HFF-Myc (cell line): ENCODE data around the gene SEC14L3.

ENCODE experiments used
- DNase-seq: peaks from one replicate; pipeline ENCODE4 v3.0.0-alpha.2; 2011; ENCODE audit warnings: low read depth; ENCODE audit errors: extremely low read depth
- H3K4me3 ChIP-seq: replicated peaks from 2 replicates; pipeline ENCODE4 v1.5.1; 2011; ENCODE audit warnings: low read depth, mild to moderate bottlenecking, control low read depth, low read length
- TF ChIP-seq, protein P1 (sequence below): IDR thresholded peaks from 2 replicates; pipeline ENCODE4 v1.5.1; 2012; ENCODE audit warnings: mild to moderate bottlenecking, low read depth, low read length, control low read depth; ENCODE audit errors: missing control alignments

The SEC14L3 gene

DNA sequence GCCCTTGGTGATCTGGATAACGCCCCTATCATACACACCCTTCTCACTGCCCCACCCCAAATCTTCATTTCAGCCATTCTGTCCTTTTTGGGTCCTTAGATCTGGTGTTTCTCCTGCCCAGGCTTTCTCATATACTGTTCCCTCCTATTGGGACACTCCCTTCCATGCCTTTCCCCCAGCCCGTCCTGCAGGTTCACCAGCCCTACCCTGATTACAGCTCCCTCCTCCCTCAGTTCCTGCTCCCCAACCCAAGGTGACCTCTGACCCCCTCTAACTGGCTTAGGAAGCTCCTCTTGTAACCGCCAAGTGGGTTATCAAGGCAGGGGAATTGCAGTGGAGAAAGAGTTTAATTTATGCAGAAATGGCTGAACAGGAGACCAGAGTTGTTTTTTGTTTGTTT lies 33.3 kb downstream of the SEC14L3 start:
- H3K4me3 ChIP-seq, result no peak overlapping the region
- TF ChIP-seq, protein P1, sequence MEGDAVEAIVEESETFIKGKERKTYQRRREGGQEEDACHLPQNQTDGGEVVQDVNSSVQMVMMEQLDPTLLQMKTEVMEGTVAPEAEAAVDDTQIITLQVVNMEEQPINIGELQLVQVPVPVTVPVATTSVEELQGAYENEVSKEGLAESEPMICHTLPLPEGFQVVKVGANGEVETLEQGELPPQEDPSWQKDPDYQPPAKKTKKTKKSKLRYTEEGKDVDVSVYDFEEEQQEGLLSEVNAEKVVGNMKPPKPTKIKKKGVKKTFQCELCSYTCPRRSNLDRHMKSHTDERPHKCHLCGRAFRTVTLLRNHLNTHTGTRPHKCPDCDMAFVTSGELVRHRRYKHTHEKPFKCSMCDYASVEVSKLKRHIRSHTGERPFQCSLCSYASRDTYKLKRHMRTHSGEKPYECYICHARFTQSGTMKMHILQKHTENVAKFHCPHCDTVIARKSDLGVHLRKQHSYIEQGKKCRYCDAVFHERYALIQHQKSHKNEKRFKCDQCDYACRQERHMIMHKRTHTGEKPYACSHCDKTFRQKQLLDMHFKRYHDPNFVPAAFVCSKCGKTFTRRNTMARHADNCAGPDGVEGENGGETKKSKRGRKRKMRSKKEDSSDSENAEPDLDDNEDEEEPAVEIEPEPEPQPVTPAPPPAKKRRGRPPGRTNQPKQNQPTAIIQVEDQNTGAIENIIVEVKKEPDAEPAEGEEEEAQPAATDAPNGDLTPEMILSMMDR, result no peak
- DNase-seq, result no peak

DNA sequence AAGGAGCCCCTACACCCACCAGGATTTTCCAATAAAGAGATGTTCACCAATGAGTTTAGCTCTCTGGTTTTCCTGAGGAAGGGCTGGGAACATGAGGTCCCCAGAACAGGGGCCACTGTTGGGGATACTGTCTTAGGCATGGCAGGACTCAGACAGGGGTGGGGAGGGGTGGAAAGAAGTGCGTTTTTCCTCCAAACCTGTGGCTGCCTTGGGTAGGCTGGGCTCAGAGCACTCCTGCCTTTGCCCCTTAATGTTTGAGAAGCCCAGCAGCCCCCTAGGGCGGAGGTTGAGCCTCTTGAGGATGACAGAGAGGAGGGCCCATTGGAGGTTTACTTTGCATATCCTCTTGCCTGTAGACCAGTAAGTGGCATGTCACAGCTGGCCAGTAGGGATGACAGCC lies 35.6 kb downstream of the SEC14L3 start:
- TF ChIP-seq, protein P1, result no peak
- H3K4me3 ChIP-seq, result no peak overlapping the region
- DNase-seq, result no peak

DNA sequence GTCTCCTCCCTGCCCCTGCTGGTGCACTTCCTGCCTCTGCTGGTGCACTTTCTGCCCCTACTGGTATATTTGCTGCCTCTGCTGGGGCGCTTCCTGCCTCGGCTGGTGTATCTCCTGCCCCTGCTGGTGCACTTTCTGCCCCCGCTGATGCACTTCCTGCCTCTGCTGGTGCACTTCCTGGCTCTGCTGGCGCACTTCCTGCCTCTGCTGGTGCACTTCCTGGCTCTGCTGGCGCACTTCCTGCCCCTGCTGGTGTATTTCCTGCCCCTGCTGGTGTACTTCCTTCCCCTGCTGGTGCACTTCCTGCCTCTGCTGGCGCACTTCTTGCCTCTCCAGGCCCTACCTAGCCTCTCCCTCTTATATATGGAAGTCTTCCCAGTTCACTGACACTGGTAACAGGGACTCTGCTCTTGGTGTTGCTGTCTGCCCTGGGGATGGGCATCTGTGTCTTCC lies 36.1 kb downstream of the SEC14L3 start:
- TF ChIP-seq, protein P1, result no peak

DNA sequence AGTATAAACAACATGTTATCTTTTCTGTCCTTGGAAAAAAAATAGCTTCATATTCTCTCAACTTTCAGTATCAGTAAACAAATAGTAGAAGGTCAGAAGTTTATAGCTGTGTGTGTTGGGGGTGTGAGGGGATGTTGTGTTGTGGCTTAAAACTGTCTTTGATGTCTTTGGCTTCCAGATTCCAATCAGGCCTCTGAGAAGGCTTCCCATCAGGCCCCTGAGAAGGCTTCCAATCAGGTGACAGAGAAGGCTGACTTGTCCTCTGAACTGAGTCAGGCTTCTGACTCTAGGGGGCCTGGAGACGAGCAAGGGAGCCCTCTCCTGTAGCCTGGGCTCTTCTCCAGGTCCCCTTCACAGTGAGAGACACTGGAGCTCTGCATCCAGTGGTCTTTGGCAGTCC lies 37.0 kb downstream of the SEC14L3 start:
- no peak for DNase-seq
- TF ChIP-seq, protein P1, result no peak
- H3K4me3 ChIP-seq, result no peak overlapping the region

More for the DNA sequence above, 36.1 kb downstream of the SEC14L3 start:
- H3K4me3 ChIP-seq, result no peak overlapping the region
- DNase-seq, result no peak

DNA sequence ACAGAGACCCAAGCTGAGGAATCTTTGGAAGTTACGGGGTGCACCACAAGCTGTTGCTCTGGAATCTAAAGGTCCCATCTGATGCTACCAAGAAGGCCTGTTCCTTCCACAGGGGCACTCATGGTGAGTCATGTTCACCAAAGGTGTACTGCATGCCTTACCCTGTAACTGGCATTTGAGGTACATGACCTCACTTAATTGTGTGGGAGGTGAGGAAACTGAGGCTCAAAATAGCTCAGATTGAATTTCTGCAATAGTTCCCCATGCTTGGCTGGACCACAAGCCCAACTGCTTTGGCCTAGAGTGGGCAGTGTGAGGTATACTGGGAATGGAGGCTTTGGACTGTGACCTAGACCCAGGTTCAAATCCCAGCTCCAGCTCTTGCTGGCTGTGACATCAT lies 38.0 kb downstream of the SEC14L3 start:
- TF ChIP-seq, protein P1, result no peak
- no peak for DNase-seq
- no peak overlapping the region for H3K4me3 ChIP-seq

DNA sequence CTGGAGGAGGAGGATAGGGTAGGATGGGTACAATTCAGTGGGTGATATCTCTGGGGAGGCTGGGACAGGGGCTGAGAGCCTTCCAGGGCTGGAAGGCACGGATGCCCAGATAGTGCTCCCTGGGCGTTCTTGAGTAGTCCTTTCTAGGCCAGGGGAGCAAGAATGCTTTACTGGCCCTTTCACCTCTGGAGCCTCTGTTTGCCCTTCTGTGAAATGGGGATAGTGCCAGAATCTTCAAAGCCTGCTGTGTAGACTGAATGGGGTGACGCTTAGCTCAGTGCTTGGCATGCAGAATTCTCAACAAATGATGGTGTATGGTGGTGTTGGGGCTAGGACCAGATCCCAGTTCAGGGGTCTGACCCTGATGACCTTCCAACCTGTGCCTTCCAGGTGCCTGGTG lies 38.6 kb downstream of the SEC14L3 start:
- no peak for DNase-seq
- no peak overlapping the region for H3K4me3 ChIP-seq
- TF ChIP-seq, protein P1, result no peak

DNA sequence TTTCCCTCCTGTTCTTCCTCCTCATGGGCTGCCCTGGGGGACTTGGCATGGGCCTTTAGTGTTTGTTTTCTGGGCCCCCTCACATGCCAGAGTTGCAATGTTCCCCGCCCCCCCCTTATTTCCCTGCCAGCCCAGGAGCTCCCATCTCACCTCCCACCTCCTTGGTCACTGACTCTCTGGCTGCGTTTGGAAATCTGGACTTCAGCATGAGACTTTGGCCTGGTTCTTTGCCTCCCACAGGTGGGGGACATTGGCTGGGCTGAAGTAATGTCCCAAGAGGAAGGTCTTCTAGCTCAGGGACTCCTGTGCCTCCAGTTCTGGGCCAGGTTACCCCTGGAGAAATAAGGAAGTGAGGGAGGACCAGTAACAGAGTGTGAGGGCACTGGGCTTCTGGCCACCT lies 39.3 kb downstream of the SEC14L3 start:
- no peak for DNase-seq
- TF ChIP-seq, protein P1, result no peak

More for the DNA sequence above, 39.3 kb downstream of the SEC14L3 start:
- H3K4me3 ChIP-seq, result no peak overlapping the region
